DOHH2 (cell line): ENCODE data around the gene CPEB4.

ENCODE experiments used
- H3F3A ChIP-seq: fragments of 200-600 bp; sonication (generic), shearing (Covaris generic); 2 replicates; pipeline ENCODE4 v1.6.0; 2016; ENCODE audit warnings: antibody characterized with exemption, mild to moderate bottlenecking; ENCODE audit not compliant: control insufficient read depth, insufficient read depth
- H3K27ac ChIP-seq: fragments of 200-600 bp; sonication (generic); 2 replicates; pipeline ENCODE4 v1.5.1; 2014; ENCODE audit warnings: low read depth, mild to moderate bottlenecking, low read length, moderate library complexity
- H3K27me3 ChIP-seq: fragments of 200-600 bp; sonication (generic); 2 replicates; pipeline ENCODE4 v1.6.1; 2014; ENCODE audit warnings: mild to moderate bottlenecking, low read length, mixed read lengths; ENCODE audit not compliant: control insufficient read depth
- H3K36me3 ChIP-seq: fragments of 200-600 bp; sonication (generic); 2 replicates; pipeline ENCODE4 v1.6.1; 2014; ENCODE audit warnings: mild to moderate bottlenecking, low read length, moderate library complexity, mixed read lengths; ENCODE audit not compliant: control insufficient read depth
- H3K4me1 ChIP-seq: fragments of 200-600 bp; sonication (generic); 2 replicates; pipeline ENCODE4 v1.6.1; 2014; ENCODE audit warnings: mild to moderate bottlenecking, low read length, mixed read lengths; ENCODE audit not compliant: control insufficient read depth
- H3K4me2 ChIP-seq: fragments of 200-600 bp; sonication (generic); 2 replicates; pipeline ENCODE4 v1.6.0; 2014; ENCODE audit warnings: mild to moderate bottlenecking, low read length, moderate library complexity
- H3K4me3 ChIP-seq: fragments of 200-600 bp; sonication (generic); 2 replicates; pipeline ENCODE4 v1.5.1; 2014; ENCODE audit warnings: mild to moderate bottlenecking, low read length, mixed read lengths
- H3K79me2 ChIP-seq: fragments of 200-600 bp; sonication (generic); 2 replicates; pipeline ENCODE4 v1.6.1; 2014; ENCODE audit warnings: mild to moderate bottlenecking, low read length, mixed read lengths; ENCODE audit not compliant: control insufficient read depth
- H3K9me2 ChIP-seq: fragments of 200-600 bp; sonication (generic); replicated peaks from 2 replicates; pipeline ENCODE4 v1.6.1; 2014; ENCODE audit warnings: mild to moderate bottlenecking, low read length, mixed read lengths; ENCODE audit not compliant: control insufficient read depth
- H3K9me3 ChIP-seq: fragments of 200-600 bp; sonication (generic); 2 replicates; pipeline ENCODE4 v1.6.1; 2014; ENCODE audit warnings: antibody characterized with exemption, low read length, mixed read lengths; ENCODE audit not compliant: control insufficient read depth, insufficient read depth
- H4K20me1 ChIP-seq: fragments of 200-600 bp; sonication (generic); 2 replicates; pipeline ENCODE4 v1.6.0; 2014; ENCODE audit warnings: low read depth, mild to moderate bottlenecking, antibody characterized with exemption, low read length, moderate library complexity; ENCODE audit not compliant: control insufficient read depth, insufficient read depth
- CTCF ChIP-seq: fragments of 200-600 bp; sonication (generic); IDR thresholded peaks from one replicate; pipeline ENCODE4 v1.5.1; 2014; ENCODE audit warnings: antibody characterized with exemption, mild to moderate bottlenecking, low read depth, low read length; ENCODE audit not compliant: poor library complexity, severe bottlenecking
- EZH2phosphoT487 ChIP-seq: fragments of 200-600 bp; sonication (generic); IDR thresholded peaks from 2 replicates; pipeline ENCODE4 v1.6.1; 2017; ENCODE audit warnings: borderline replicate concordance, mild to moderate bottlenecking, antibody characterized with exemption, low read length, moderate library complexity, mixed read lengths

The CPEB4 gene

GRCh38 chr5:173850659-173851058 is 37.5 kb upstream of the CPEB4 start:
- Histone ChIP-seq H3K36me3 (no peaks in the 10 kb centered on the region), H3K27me3 (no peaks in the 10 kb centered on the region)

GRCh38 chr5:173851595-173852243 is 36.4 kb upstream of the CPEB4 start:
- Histone ChIP-seq H3K9me2 (no peaks in the 10 kb centered on the region), H3K4me3 (no peak overlapping the region), H3F3A (no peaks in the 10 kb centered on the region), H3K4me1 (peaks cover 3% of the 10 kb centered on the region; the same call in 1 of the 2 replicates), H3K27ac (no peak overlapping the region), H3K79me2 (no peaks in the 10 kb centered on the region), H3K9me3 (0 out of 2 replicates have a peak, but pooled peaks cover 2% of the 10 kb centered on the region), H3K36me3 (no peaks in the 10 kb centered on the region), H3K4me2 (no peak overlapping the region), H4K20me1 (no peaks in the 10 kb centered on the region), H3K27me3 (no peaks in the 10 kb centered on the region)
- TF ChIP-seq CTCF (no peak), EZH2phosphoT487 (no peak)

More at GRCh38 chr5:173850659-173851058, 37.5 kb upstream of the CPEB4 start:
- TF ChIP-seq CTCF (no peak), EZH2phosphoT487 (no peak)
- Histone ChIP-seq H4K20me1 (no peaks in the 10 kb centered on the region), H3F3A (no peaks in the 10 kb centered on the region), H3K27ac (no peak overlapping the region), H3K9me3 (0 out of 2 replicates have a peak, but pooled peaks cover 2% of the 10 kb centered on the region), H3K4me3 (no peak overlapping the region), H3K4me2 (no peak overlapping the region), H3K9me2 (no peaks in the 10 kb centered on the region), H3K4me1 (peaks cover 3% of the 10 kb centered on the region; the same call in 1 of the 2 replicates), H3K79me2 (no peaks in the 10 kb centered on the region)

- TF ChIP-seq CTCF (no peak), EZH2phosphoT487 (no peak)
- H3K4me3 ChIP-seq = no peak overlapping the region
- no peaks in the 10 kb centered on the region for H3K79me2 ChIP-seq
- H3K4me1 ChIP-seq = peaks cover 3% of the 10 kb centered on the region; the same call in 1 of the 2 replicates
- H3K36me3 ChIP-seq = no peaks in the 10 kb centered on the region
- H3K9me2 ChIP-seq = no peaks in the 10 kb centered on the region
- no peak overlapping the region for H3K27ac ChIP-seq
- H4K20me1 ChIP-seq = no peaks in the 10 kb centered on the region
- H3K4me2 ChIP-seq = no peak overlapping the region
- H3K9me3 ChIP-seq = no peaks in the 10 kb centered on the region
- H3K27me3 ChIP-seq = no peaks in the 10 kb centered on the region
- H3F3A ChIP-seq = no peaks in the 10 kb centered on the region
Measured at GRCh38 chr5:173852790-173853359, 35.3 kb upstream of the CPEB4 start.
